Measurements from ENCODE around the gene TBCE. TPM values are rescaled to one million over a fixed set of nuclear protein-coding genes. Genes with fewer than 3 reads are reported as not detected.

Gene TBCE
- total RNA-seq, 1 donor from 2014 or later: 41.3 TPM

DNA sequence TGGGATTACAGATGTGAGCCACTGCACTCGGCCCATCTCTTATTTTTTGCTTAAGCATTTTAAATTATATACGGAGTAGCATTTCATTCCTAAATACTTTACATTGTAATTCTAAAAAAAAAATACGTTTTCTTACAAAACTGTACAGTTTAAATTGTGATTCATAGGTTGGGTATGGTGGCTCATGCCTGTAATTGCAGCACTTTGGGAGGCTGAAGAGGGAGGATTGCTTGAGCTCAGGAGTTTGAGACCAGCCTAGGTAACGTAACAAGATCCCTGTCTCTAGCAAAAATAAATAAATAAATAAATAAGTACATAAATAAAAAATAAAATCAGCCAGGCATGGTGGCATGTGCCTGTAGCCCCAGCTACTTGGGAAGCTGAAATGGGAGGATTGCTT is 24.6 kb downstream of the TBCE start:
- no peak overlapping the region for H3K4me3 Mint-ChIP-seq
- no peak overlapping the region for H3K27ac ChIP-seq
- TF ChIP-seq EZH2phosphoT487 (IDR thresholded peaks at IDR 0.05): no peak
- TF ChIP-seq, protein P1, sequence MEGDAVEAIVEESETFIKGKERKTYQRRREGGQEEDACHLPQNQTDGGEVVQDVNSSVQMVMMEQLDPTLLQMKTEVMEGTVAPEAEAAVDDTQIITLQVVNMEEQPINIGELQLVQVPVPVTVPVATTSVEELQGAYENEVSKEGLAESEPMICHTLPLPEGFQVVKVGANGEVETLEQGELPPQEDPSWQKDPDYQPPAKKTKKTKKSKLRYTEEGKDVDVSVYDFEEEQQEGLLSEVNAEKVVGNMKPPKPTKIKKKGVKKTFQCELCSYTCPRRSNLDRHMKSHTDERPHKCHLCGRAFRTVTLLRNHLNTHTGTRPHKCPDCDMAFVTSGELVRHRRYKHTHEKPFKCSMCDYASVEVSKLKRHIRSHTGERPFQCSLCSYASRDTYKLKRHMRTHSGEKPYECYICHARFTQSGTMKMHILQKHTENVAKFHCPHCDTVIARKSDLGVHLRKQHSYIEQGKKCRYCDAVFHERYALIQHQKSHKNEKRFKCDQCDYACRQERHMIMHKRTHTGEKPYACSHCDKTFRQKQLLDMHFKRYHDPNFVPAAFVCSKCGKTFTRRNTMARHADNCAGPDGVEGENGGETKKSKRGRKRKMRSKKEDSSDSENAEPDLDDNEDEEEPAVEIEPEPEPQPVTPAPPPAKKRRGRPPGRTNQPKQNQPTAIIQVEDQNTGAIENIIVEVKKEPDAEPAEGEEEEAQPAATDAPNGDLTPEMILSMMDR (IDR thresholded peaks at IDR 0.05): no peak
- no peak for TF ChIP-seq EZH2 (IDR thresholded peaks at IDR 0.05)

DNA sequence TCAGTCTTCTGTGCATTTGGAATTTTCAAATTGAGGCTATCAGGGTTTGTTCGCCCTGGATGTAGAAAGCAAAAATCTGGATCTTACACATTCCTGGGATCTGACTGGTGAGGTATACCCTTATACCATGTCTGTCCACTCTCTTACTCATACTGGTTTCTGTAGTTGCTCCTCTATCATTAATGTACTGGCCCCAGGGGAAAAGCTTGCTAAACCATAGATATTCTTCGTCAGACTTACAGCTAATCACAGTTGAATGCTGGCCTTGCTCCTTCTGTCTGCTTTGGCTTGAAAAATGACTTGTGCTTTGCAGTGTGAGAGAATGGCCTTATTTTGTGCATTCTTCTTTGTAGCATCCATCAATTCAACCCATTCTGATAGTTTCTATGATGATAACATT is 30.5 kb downstream of the TBCE start:
- Histone ChIP-seq H3K79me2 (ENCODE audit: low read depth) (peaks cover 79% of the 10 kb centered on the region), H4K20me1 (ENCODE audit: low read depth) (no peaks in the 10 kb centered on the region), H3K9ac (no peak overlapping the region), H3K27me3 (no peaks in the 10 kb centered on the region), H3F3A (ENCODE audit: low read depth) (no peaks in the 10 kb centered on the region), H3K27ac (no peak overlapping the region), H3K4me2 (no peak overlapping the region), H3K4me3 (no peak overlapping the region), H3K9me3 (ENCODE audit: low read depth) (no peaks in the 10 kb centered on the region), H3K36me3 (no peaks in the 10 kb centered on the region), H3K4me1 (no peaks in the 10 kb centered on the region), H2AFZ (replicated peaks) (no peak overlapping the region)
- H3K4me3 Mint-ChIP-seq: no peak overlapping the region
- DNase-seq (ENCODE audit: low spot score): no peak
- TF ChIP-seq EZH2phosphoT487 (IDR thresholded peaks at IDR 0.05): no peak
- TF ChIP-seq, protein P1 (IDR thresholded peaks at IDR 0.05): no peak
- TF ChIP-seq EZH2 (IDR thresholded peaks at IDR 0.05): no peak
- peaks cover 2% of the 10 kb centered on the region for H3K4me1 Mint-ChIP-seq
- H3K9me3 Mint-ChIP-seq: peaks cover 6% of the 10 kb centered on the region
- no peak overlapping the region for H3K27ac Mint-ChIP-seq
- H3K36me3 Mint-ChIP-seq: peaks cover 6% of the 10 kb centered on the region
- no peaks in the 10 kb centered on the region for H3K27me3 Mint-ChIP-seq (ENCODE audit: insufficient read depth, low read depth)

More for the DNA sequence above, 24.6 kb downstream of the TBCE start:
- Histone ChIP-seq H2AFZ (replicated peaks) (no peak overlapping the region), H3K27me3 (no peaks in the 10 kb centered on the region), H3K9ac (no peak overlapping the region), H3K4me1 (no peaks in the 10 kb centered on the region), H3F3A (ENCODE audit: low read depth) (no peaks in the 10 kb centered on the region), H3K9me3 (ENCODE audit: low read depth) (no peaks in the 10 kb centered on the region), H4K20me1 (ENCODE audit: low read depth) (no peaks in the 10 kb centered on the region), H3K79me2 (ENCODE audit: low read depth) (peaks cover 81% of the 10 kb centered on the region), H3K4me3 (no peak overlapping the region), H3K4me2 (no peak overlapping the region), H3K36me3 (peaks cover 6% of the 10 kb centered on the region)
- DNase-seq (ENCODE audit: low spot score): no peak
- H3K9me3 Mint-ChIP-seq: peaks cover 11% of the 10 kb centered on the region
- no peaks in the 10 kb centered on the region for H3K4me1 Mint-ChIP-seq
- H3K36me3 Mint-ChIP-seq: peaks cover 9% of the 10 kb centered on the region
- no peaks in the 10 kb centered on the region for H3K27me3 Mint-ChIP-seq (ENCODE audit: insufficient read depth, low read depth)
- H3K27ac Mint-ChIP-seq: no peak overlapping the region

DNA sequence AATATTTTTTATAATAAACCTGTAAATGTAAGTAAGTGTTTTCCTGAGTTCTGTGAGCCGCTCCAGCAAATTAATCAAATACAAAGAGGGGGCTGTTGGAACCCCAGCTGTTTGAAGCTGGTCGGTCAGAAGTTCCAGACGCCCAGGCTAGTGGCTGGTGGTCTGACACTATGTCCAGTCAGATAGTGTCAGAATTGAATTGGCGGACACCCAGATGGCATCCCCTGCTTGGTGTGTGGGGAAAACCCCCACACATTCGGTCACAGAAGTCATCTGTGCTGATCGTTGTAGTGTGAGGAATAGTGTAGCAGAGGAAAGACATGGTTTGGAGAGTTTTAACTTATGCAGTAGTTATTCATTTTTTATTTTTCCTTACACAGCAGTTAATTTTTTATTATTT is 32.4 kb downstream of the TBCE start:
- no peaks in the 10 kb centered on the region for H3K9me3 ChIP-seq (ENCODE audit: low read depth)
- H3K4me1 ChIP-seq: no peaks in the 10 kb centered on the region
- H4K20me1 ChIP-seq (ENCODE audit: low read depth): no peaks in the 10 kb centered on the region
- H3K27ac Mint-ChIP-seq: no peak overlapping the region
- H3K9ac ChIP-seq: no peak overlapping the region
- H3F3A ChIP-seq (ENCODE audit: low read depth): no peaks in the 10 kb centered on the region
- H3K27ac ChIP-seq: no peak overlapping the region
- H2AFZ ChIP-seq (replicated peaks): no peak overlapping the region
- peaks cover 2% of the 10 kb centered on the region for H3K4me1 Mint-ChIP-seq
- H3K79me2 ChIP-seq (ENCODE audit: low read depth): peaks cover 69% of the 10 kb centered on the region
- no peak for DNase-seq (ENCODE audit: low spot score)
- H3K4me2 ChIP-seq: no peak overlapping the region
- H3K4me3 ChIP-seq: no peak overlapping the region
- peaks cover 8% of the 10 kb centered on the region for H3K36me3 Mint-ChIP-seq
- no peaks in the 10 kb centered on the region for H3K27me3 ChIP-seq
- no peaks in the 10 kb centered on the region for H3K27me3 Mint-ChIP-seq (ENCODE audit: insufficient read depth, low read depth)
- H3K4me3 Mint-ChIP-seq: no peak overlapping the region
- no peaks in the 10 kb centered on the region for H3K36me3 ChIP-seq
- peaks cover 6% of the 10 kb centered on the region for H3K9me3 Mint-ChIP-seq
- TF ChIP-seq, protein P1 (IDR thresholded peaks at IDR 0.05): no peak
- TF ChIP-seq EZH2phosphoT487 (IDR thresholded peaks at IDR 0.05): no peak
- TF ChIP-seq EZH2 (IDR thresholded peaks at IDR 0.05): no peak

Measured in neural progenitor cell (in vitro differentiated cells).